NB4 (cell line): Measurements from ENCODE around the gene TAF4.

Experiments used
- POLR2A ChIP-seq: IDR thresholded peaks from 2 replicates; pipeline ENCODE4 v1.6.1; 2011; ENCODE audit warnings: mild to moderate bottlenecking; ENCODE audit not compliant: insufficient read length; ENCODE audit errors: extremely low read depth
- TF ChIP-seq, protein P1 (sequence below): IDR thresholded peaks from one replicate; pipeline ENCODE4 v1.5.1; 2012; ENCODE audit warnings: low read depth, low read length
- TF ChIP-seq, protein P2 (sequence below): IDR thresholded peaks from 2 replicates; pipeline ENCODE4 v1.6.1; 2011; ENCODE audit warnings: low read depth, low read length

GRCh38 chr20:61935926-61936700 is 129.6 kb downstream of the TAF4 start:
- TF ChIP-seq, protein P1, sequence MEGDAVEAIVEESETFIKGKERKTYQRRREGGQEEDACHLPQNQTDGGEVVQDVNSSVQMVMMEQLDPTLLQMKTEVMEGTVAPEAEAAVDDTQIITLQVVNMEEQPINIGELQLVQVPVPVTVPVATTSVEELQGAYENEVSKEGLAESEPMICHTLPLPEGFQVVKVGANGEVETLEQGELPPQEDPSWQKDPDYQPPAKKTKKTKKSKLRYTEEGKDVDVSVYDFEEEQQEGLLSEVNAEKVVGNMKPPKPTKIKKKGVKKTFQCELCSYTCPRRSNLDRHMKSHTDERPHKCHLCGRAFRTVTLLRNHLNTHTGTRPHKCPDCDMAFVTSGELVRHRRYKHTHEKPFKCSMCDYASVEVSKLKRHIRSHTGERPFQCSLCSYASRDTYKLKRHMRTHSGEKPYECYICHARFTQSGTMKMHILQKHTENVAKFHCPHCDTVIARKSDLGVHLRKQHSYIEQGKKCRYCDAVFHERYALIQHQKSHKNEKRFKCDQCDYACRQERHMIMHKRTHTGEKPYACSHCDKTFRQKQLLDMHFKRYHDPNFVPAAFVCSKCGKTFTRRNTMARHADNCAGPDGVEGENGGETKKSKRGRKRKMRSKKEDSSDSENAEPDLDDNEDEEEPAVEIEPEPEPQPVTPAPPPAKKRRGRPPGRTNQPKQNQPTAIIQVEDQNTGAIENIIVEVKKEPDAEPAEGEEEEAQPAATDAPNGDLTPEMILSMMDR, result no peak
- TF ChIP-seq POLR2A, result no peak
- TF ChIP-seq, protein P2, sequence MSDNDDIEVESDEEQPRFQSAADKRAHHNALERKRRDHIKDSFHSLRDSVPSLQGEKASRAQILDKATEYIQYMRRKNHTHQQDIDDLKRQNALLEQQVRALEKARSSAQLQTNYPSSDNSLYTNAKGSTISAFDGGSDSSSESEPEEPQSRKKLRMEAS, result no peak
